ENCODE results near the gene CDKL4.
"Not testable (repeated sequence)": the region's sequence is repeated elsewhere in the genome, so short reads cannot be mapped to it uniquely, and the experiment has no call there.

The CDKL4 gene

DNA sequence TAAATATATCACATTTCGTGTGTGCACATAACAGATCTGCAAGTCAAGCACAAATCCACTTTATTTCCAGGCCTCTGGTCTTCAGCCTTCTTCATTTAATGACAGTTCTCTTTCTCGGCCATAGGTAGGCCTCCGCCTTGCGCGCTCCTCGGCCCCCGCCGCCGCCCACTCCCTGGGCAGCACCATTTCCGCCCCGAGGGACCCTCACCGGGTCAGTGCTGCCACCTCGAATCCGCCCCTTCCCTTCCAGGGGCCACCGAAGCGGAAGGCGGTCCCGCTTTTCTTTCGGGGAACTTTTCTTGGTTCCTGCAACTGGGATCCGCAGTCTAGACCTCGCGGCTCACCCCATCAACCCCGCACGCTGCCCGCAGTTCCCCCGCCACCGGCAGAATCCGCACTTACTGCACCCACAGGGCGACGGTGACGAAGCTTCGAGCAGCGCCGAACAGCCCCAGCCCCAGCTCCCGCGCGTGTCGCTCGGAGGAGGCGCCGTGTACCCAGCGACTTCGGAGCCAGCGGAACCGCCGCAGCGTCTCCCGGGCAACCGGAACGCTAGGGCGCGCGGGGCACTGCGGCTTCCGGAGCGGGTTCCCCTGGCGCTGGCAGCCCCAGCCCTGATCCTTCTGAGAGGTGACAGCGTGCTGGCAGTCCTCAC lies at the start of gene CDKL4:
TSS of gene CDKL4 (minus strand) at position 502 of the 655 bp plus-strand sequence.
- no peak for DNase-seq

DNA sequence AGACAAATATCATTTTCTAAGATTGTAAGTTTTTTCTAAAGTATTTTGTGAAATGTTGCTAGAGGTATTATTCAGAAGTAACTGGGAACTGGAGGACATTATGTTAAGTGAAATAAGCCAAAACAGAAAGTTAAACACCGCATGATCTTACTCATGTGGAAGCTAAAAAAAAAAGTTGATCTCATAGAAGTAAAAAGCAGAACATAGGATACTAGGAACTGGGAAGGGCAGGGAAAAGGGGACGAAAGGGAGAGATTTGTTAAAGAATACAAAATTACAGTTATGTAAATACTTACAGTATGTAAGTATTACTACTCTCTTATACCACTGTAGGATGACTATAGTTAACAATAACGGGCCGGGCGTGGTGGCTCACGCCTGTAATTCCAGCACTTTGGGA lies 46.7 kb upstream of the CDKL4 start:
- no peak for DNase-seq

DNA sequence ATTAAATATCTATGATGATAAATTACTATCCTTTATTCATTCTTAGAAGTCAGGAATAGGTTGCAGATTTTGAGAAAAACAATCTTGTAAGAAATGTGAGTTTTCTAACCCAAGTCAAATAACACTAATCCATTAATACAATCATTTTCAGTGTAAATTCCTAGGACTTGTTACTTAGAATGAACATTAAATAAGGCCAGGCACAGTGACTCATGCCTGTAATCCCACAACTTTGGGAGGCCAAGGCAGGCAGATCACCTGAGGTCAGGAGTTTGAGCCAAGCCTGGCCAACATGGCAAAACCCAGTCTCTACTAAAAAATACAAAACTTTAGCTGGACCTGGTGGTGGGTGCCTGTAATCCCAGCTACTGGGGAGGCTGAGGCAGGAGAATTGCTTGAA lies 45.8 kb upstream of the CDKL4 start:
- no peak for DNase-seq

DNA sequence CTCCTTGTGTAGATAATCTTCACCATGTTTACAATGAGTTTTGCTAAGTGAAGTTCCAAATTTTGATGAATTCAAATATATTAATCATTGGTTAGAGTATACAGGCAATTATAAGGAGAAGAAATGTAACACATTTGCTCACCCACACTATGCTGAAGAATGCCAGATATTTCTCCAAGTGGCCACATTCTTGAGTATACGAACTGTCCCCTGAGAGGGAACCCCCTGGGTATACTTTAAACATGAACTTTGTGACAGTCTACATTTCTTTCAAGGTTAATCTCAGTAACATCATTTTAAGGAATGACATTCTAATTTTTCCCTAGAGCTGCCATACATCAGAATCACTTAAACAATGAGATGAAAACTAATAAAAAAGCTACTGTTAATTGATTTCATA lies 39.8 kb upstream of the CDKL4 start:
- DNase-seq, result no peak

DNA sequence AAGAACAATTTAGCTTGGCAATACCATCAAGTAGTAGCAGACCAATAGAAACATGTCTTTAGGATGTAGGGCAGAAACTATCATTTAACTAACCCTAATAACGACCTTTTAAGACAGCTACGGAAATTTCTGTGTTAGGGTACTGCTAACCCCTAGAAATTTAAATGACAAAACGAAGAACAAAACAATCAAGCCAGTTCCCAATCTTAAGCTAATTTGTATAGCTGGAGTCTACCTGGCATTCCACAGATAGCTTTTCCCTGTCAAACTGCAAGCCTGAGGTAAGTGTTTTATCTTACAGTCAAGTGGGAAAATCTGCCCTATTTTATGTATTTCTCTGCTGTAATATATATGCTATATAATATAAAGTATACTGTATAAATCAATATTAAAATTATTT lies 37.6 kb upstream of the CDKL4 start:
- DNase-seq, result no peak

DNA sequence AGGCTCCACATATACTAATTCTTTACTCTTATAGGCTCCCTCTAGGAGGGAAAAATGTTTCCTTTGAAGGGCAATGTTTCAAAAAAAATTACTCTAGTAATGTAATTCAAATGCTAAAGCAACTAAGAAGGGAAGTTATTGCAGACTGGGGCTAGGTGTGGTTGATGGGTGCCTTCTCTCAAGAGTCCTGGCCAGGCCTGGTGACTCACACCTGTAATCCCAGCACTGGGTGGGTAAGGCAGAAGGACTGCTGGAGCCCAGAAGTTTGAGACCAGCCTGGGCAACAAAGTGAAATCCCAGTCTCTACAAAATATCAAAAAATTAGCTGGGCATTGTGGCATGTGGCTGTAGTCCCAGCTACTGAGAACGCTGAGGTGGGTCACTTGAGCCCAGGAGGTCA lies 31.2 kb upstream of the CDKL4 start:
- no peak for DNase-seq

DNA sequence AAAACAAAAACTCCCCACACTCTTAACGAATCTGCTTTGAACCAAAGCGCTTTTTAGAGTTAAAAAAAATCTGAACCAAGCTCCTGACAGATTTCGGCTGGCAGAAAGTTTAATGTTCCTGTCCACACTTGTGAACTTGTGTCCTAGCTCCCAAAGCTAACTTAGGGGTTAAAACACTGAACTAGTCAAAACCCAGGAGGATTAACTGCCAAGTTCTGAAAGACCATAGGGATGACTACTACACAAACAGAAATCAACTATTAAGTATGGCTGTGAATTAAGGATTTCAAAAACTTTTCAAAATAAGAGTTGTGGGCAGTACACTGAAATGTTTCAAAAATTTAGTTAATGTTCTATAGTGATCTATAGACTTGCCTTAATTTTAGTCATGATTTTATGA lies 26.2 kb upstream of the CDKL4 start:
- DNase-seq, result no peak

DNA sequence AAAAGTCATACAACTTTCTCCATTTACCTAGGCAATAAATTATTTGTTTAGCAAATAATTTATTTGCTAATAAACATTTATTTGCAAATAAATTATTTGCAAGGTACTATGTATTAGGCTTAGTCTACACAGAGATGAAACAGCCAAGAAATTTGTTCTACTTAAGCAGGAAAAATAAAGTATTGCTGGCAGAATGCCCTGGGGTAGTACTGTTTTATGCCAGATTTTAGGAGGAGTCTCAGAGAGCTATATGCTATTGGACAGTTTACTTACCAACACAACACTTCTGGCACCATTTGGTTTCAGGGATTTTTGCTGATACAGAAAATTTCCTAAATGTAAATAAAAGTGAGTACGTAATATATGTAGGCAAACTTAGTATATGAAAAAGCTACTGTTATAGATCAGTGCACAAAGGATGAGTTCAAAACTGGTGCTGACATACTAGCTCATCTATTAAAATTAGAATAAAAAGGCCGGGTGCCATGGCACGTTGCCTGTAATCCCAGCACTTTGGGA lies 23.2 kb upstream of the CDKL4 start:
- DNase-seq, result no peak

DNA sequence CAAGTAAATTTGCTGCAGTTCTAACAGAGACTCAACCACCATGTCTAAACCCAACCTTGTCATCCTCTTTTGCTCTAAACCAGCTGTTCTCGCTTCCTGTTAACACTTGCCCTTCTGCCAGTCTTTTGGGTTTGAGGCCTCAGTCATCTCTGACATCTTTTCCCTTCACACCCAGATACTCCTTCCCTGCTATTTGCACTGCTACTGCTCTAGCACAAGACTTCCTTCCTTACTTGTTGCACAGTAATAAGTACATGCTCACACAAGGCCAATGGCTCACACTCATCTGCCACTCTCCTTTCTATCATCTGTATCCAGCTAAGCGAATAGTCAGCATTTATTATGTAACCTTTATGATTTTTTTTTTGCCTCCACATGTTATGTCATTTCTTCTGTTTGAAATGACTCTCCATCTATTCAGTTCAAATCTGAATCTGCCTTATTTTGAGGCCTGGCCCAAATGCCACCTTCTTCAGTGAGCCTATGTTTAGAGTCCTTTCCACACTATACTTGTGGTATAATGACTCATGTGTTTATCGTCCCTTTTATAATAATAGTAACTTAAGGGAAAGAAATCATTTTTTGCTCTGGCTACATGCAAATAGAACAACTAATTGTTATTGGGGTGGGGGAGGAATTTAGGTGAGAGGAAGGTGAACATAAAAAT lies 22.5 kb upstream of the CDKL4 start:
- no peak for DNase-seq

DNA sequence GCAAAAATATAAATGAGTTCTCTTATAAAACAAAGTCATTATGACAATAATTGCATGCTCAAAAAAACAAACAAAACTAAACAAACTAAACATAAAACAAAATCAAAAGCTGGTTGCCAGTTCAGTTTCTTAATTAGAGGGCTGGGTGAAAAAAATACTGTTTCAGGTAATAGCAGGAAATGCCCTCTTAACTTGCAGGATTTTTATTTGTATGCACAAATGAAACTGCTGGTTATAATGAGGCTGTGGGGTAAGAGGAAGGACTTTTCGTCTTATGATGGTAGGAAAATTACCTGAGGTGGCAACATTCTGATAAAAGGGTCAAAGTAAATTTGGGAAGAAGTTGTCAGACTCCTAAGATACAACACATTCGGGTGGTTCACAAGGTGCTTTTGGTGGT lies 21.5 kb upstream of the CDKL4 start:
- no peak for DNase-seq

DNA sequence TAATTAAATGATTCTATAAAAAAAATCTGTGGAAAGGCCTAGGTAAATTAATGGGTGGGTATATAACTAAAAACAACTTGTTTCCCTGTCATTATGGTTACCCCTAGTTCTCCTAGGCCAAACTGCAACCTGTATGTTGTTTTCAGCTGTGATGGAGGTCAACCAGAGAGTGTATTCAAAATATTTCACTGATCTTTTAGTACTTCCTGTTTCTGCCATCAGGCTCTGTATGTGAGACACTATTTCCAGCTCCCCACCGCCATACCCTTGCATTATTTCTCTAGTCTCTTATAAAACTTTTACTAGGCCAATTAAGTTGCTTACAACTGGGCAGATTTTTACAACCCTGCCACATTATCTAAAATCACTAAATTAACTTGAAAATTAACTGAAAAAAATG lies 21.0 kb upstream of the CDKL4 start:
- DNase-seq, result no peak

DNA sequence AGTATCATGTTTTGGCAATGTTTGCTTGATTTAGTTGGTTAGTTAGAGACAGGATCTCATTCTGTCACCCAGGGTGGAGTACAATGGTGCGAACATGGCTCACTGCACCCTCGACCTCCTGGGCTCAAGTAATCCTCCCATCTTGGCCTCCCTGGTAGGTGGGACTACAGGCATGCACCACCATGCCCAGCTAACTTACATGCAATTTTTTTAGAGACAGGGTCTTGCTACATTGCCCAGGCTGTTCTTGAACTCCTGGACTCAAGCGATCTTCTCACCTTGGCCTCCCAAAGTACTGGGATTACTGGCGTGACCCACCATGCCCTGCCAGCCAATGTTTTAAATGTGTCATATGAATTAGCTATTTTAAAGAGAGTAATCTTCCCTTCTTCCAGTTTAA lies 16.3 kb upstream of the CDKL4 start:
- DNase-seq, result no peak

DNA sequence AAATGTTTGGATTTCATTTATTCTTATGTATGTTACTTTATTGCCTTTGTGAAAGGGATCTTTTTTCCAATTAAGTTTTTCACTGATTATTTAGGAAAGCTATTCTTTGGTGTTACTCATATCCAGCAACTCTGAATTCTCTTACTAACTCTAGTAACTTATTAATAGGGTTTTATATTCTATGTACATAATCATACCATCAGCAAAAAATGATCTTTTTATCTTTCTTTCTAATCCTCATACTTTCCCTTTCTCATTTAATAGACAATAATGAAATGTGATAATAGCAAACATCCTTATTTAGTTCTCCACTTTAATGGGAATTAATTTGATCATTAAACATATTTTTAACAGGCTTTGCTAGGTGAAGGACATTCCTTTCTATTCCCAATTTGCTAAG lies 12.3 kb upstream of the CDKL4 start:
- no peak for DNase-seq

DNA sequence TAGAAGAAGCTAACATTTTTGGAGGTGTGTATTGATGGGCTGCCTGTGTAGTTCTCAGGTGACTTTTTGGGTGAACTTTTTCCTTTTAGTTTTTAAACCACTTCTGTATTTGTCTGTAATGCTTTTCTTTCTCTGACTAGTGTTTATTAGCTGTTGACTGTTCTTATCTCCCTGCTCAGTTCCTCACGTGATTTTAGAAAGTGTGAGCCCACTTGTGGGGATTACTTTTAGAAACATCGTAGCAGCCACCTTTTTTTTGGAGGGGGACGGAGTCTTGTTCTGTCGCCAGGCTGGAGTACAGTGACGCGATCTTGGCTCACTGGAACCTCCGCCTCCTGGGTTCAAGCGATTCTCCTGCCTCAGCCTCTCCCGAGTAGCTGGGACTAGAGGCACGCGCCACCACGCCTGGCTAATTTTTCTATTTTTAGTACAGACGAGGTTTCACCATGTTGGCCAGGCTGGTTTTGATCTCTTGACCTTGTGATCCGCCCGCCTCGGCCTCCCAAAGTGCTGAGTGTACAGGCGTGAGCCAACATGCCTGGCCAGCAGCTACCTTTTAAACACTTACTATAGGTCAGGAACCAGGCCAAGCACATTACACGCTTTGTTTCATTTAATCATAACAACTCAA lies 9.2 kb upstream of the CDKL4 start:
- no peak for DNase-seq

DNA sequence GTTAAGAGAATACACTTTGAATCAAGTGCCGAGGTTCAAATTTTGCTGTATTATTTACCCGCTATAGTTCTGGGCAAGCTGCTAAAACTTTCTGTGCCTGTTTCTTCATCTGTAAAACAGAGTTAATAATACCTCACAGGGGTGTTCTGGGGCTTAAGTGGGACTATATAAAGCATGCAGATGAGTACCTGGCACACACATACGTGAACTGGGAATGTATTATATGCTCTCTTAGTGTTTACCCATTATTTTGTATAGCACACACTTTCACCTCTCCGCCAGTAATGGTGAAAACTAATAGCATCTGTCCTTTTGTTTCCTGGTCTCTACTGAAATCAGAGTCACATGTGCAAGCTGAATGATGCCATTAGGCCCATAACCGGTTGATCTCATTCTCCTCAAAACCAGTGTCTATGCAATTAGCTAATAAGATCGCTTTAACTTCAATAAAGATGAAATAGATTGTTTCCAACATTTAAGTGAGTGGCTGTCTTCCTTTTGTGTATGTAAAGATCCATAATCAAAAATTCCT lies 3.8 kb upstream of the CDKL4 start:
- DNase-seq, result no peak

DNA sequence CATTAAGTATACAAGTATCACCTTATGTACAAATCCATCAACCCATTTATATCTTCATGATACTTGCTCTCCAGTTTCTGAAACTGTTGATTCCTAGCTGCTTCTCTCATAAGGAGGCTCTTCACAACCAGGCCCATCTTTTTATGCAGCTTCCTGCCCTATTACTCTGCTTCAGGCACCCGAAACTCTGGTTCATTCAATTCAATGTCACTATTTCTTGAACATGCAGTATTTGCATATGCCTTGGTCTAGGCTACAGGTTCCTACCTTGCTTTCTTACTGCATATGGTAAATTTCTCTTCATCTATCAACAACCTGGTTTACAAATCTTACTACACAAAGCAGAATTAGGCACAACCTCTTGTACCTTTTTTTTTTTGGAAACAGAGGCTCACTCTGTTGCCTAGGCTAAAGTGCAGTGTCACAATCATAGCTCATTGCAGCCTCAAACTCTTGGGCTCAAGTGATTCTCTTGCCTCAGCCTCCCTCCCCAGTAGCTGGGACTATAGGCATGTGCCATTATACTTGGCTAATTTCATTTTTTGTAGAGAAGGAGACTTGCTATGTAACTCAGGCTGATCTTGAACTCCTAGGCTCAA lies 2.7 kb upstream of the CDKL4 start:
- DNase-seq, result no peak

DNA sequence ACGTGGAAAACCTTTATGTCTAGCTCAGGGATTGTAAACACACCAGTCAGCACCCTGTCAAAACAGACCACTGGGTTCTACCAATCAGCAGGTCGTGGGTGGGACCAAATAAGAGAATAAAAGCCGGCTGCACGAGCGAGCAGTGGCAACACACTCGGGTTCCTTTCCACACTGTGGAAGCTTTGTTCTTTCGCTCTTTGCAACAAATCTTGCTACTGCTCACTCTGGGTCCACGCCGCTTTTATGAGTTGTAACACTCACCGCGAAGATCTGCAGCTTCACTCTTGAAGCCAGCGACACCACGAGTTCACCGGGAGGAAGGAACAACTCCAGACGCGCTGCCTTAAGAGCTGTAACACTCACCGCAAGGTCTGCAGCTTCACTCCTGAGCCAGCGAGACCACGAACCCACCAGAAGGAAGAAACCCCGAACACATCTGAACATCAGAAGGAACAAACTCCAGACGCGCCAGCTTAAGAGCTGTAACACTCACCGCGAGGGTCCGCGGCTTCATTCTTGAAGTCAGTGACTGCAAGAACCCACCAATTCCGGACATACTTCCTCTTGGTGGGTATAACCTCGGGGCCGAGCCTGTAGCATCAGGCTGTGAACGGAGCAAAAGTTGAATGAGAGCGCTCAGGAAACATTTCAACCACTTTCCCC lies 1.3 kb upstream of the CDKL4 start:
- DNase-seq, result not testable (repeated sequence)

DNA sequence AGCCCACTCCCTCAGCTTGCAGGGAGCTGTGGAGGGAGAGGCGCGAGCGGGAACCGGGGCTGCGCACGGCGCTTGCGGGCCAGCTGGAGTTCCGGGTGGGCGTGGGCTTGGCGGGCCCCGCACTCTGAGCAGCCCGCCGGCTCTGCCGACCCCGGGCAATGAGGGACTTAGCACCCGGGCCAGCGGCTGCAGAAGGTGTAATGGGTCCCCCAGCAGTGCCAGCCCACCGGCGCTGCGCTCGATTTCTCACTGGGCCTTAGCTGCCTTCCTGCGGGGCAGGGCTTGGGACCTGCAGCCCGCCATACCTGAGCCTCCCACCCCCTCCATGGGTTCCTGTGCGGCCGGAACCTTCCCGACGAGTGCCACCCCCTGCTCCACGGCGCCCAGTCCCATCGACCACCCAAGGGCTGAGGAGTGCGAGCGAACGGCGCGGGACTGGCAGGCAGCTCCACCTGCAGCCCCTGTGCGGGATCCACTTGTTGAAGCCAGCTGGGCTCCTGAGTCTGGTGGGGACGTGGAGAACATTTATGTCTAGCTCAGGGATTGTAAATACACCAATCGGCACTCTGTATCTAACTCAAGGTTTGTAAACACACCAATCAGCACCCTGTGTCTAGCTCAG lies 582 bp upstream of the CDKL4 start:
- DNase-seq, result not testable (repeated sequence)

DNA sequence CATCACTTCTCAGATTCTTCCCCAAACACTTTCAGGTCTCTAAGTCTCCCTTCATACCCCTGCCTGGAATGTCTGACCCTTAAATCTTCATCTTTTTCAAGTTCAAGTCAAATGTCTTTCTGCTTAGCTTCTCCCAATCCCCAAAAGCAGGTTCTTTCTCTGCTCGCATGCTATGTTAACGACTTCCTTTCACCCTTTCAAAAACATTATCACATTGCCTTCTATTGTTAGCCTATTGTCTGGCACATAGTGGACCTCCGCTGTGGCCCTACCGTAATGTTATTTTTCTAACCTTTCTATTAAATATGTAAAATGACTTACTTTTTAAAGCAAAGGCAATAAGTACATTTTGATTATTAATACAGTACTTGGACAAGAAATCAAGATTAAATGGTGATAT lies 2.2 kb downstream of the CDKL4 start:
- DNase-seq, result no peak

DNA sequence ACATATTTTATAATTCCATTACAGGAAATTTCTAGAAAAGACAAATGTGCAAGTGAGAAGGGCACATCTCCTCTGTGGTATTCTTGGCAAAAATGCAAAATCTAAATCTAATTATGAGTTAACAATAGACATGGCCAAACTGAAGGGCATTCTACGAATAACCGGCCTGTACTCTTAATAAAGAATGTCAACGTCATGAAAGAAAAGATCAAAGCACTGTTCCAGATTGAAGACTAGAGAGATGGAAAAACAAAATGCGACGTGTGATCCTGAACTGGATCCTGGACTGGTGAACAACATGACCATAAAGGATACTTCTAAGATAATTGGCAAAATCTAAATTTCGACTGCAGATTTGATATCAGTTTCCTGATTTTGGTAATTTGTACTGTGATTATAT lies 3.0 kb downstream of the CDKL4 start:
- DNase-seq, result no peak

DNA sequence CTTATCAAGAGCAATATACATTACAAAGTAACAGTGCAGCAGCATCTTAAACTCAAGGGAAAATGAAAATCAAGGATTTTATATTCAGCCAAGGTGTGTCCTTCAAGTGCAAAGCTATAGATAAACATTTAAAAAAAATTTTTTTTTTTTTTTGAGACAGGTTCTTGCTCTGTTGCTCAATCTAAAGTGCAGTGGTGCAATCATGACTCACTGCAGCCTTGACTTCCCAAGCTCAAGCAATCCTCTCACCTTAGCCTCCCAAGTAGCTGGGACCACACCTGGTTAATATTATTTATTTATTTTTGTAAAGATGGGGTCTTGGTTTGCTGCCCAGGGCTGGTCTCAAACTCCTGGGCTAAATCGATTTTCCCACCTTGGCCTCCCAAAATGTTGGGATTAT lies 9.0 kb downstream of the CDKL4 start:
- DNase-seq, result no peak

DNA sequence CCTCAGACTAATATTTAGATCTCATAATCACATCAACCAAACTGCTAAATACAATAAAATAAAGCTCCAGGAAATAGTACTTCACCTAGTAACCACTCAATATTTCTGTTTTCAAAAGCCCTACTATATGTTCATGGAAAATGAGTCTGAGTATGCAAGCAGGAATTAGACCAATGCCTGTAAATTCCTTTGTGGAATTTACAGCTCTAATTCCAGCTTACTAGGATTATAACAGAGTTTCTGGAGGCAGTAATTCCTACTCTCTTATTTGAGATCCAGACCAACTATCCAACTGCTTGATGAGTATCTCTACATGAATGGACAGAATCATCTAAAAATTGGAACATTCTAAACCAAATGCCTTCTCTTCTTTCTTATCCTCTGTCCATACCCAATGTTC lies 11.6 kb downstream of the CDKL4 start:
- DNase-seq, result no peak

All from activated effector memory CD4-positive, alpha-beta T cell treated with Interleukin-2 at 50 U/mL for 16 hours (primary cell).